GM13977 (cell line): ENCODE measurements around the gene SYCP2L.
"Not testable (repeated sequence)": the region's sequence is repeated elsewhere in the genome, so short reads cannot be mapped to it uniquely, and the experiment has no call there.

Experiments used
- DNase-seq: peaks from one replicate; pipeline ENCODE4 v3.0.0; 2012; ENCODE audit warnings: low spot score
- in situ Hi-C: fragments of 300-500 bp; cut with MboI; formaldehyde crosslinking; loops from one replicate; pipeline ENCODE4 v1.12.0; 2022; ENCODE audit warnings: low sequenced_read_pairs, low pct_unique_long_range_greater_than_20kb, mixed read lengths, inconsistent platforms; ENCODE audit not compliant: unreplicated experiment
- TF ChIP-seq, protein P1 (sequence below): IDR thresholded peaks from 2 replicates; pipeline ENCODE4 v1.5.1; 2012; ENCODE audit warnings: mild to moderate bottlenecking, control low read depth; ENCODE audit not compliant: insufficient read depth; ENCODE audit errors: extremely low read depth, missing control alignments

The SYCP2L gene

DNA sequence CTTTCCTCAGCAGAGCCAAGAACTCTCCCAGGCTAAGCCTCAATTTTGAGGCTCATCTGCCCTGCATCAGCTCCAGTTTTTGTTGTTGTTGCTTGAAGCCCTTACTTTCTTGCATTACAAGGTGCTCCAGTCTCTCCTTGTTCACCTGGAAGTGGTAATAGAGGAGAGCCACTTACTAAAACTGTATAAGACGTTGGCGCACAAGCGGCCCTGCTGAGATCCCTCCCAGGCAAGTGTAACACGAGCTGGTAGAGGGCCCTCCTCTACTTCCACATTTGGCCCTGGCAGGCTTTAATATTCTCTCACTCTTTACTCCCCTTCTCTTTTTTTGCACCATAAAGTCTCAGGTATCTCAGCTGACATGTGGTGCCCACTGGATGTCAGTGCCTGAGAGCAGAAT, 24.5 kb upstream of the SYCP2L start:
- TF ChIP-seq, protein P1, sequence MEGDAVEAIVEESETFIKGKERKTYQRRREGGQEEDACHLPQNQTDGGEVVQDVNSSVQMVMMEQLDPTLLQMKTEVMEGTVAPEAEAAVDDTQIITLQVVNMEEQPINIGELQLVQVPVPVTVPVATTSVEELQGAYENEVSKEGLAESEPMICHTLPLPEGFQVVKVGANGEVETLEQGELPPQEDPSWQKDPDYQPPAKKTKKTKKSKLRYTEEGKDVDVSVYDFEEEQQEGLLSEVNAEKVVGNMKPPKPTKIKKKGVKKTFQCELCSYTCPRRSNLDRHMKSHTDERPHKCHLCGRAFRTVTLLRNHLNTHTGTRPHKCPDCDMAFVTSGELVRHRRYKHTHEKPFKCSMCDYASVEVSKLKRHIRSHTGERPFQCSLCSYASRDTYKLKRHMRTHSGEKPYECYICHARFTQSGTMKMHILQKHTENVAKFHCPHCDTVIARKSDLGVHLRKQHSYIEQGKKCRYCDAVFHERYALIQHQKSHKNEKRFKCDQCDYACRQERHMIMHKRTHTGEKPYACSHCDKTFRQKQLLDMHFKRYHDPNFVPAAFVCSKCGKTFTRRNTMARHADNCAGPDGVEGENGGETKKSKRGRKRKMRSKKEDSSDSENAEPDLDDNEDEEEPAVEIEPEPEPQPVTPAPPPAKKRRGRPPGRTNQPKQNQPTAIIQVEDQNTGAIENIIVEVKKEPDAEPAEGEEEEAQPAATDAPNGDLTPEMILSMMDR = no peak
- in situ Hi-C loops = no loop called here

DNA sequence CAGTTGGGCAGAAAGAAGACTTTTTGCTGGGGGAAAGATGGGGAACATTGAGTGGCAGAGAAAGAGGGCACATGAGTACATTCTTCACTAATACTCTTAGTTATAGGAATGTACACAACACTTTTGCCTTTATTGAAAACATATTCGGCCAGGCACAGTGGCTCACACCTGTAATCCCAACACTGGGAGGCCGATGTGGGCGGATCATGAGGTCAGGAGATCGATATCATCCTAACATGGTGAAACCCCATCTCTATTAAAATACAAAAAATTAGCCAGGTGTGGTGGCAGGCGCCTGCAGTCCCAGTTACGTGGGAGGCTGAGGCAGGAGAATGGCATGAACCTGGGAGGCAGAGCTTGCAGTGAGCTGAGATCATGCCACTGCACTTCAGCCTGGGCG, 23.8 kb upstream of the SYCP2L start:
- in situ Hi-C loops, DNase-seq: not testable (repeated sequence)

More for the DNA sequence above, 24.5 kb upstream of the SYCP2L start:
- no peak for DNase-seq

DNA sequence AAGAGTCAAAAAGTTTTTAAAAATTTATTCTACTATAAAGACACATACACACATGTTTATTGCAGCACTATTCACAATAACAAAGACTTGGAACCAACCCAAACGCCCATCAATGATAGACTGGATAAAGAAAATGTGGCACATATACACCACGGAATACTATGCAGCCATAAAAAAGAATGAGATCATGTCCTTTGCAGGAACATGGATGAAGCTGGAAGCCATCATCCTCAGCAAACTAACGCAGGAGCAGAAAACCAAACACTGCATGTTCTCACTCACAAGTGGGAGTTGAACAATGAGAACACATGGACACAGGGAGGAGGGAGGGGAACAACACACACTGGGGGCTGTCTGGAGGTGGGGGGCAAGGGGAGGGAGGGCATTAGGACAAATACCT, 20.1 kb upstream of the SYCP2L start:
- DNase-seq, in situ Hi-C loops: not testable (repeated sequence)

DNA sequence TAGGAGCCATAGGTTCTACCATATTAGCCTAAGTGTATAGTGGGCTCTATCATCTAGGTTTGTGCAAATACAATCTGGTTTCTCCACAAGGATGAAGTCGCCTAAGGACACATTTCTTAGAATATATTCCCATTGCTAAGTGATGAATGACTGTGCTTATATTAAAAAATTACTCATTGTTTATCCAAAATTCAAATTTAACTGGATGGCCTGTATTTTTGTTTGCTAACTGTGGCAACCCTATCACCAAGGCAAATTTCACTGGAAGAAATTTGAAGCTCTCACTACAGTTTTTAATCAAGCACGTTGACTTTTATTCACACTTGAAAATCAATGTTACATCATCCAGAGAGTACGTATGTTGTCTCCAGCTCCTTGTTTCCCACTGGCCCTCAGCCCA, 18.9 kb upstream of the SYCP2L start:
- in situ Hi-C loops = no loop called here
- no peak for DNase-seq
- TF ChIP-seq, protein P1 = no peak

DNA sequence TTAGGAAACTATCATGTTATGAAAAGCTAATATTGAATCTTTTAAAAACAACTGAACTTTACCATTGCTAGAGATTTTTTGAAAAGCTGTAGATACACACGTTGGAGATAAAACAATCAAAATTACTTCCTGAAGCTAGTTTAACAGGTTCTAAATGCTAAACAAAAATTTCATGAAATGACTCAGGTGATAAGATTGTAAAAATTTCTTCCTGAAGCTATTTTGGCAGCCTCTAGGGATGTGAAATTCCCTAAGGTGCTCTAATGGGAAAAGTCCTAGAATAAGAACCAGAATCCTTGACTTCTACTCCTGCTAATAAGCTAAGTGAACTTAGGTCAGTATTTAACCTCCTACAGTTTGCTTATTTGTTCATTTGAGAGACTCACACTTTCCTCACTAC, 13.5 kb upstream of the SYCP2L start:
- in situ Hi-C loops = no loop called here
- no peak for DNase-seq
- TF ChIP-seq, protein P1 = no peak

DNA sequence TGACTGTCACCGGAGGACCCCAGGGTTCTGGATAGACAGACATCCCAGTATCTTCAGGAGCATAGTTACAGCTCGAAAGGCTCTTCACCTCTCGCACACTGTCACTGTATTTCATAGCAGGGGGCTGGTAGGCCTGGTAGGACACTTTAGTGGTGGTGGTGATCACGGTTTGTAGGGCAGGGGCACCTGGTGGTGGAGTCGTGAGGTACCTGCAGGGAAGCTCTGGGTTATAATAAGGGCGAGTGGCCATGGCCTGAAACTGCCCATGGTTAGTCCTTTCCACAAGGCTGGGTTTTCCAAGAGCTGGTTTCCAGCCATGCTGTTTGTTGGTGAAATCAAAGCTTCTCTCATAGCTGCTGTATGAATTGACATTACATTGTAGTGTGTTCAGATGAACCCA, 12.6 kb upstream of the SYCP2L start:
- in situ Hi-C loops = no loop called here
- DNase-seq = no peak
- TF ChIP-seq, protein P1 = no peak

DNA sequence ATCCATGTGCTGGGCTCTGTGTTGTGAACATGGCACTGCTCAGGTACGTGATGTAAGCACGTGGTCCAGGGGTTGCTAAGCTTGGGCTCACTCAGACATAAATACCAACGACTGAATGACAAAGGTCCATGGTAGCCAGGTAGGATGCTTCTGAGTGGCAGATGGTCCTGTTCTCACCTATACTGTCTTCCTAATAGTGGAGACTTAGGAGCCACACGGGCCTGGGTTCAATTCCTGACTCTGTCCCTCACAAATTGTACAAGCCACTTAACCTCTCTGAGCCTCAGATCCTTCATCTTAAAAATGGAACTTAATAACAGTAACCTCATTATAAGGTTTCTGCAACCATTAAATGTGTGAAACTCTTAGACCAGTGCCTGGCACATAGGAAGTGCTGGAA, 11.8 kb upstream of the SYCP2L start:
- in situ Hi-C loops = no loop called here
- no peak for DNase-seq
- TF ChIP-seq, protein P1 = no peak

DNA sequence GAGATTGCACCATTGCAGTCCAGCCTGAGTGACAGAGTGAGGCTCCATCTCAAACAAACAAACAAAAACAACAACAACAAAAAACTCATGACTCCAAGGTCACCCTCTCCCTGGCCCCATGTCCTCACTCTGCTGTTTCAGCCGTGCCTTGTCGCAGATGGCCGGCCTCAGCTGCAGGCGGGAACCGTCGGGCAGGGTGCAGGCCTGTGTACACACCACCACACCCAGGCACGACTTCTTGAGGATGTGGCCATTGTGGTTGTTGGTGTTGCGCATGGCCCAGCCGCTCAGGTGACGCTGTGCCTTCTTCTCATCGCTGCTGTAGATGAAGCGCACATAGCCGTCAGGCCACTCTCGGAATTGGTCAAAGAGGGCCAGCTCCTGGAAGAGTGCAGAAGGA, 9.8 kb upstream of the SYCP2L start:
- TF ChIP-seq, protein P1 = no peak
- no peak for DNase-seq
- in situ Hi-C loops = no loop called here
